NCI-H2227 treated with DMSO at 0.1 percent for 48 hours (cell line): ENCODE results near the gene PIEZO2.
"Not testable (repeated sequence)": the region's sequence is repeated elsewhere in the genome, so short reads cannot be mapped to it uniquely, and the experiment has no call there.

ENCODE experiments used
- DNase-seq: peaks from one replicate; lab custom pipeline; 2025; lab: John Stamatoyannopoulos, UW

The PIEZO2 gene

DNA sequence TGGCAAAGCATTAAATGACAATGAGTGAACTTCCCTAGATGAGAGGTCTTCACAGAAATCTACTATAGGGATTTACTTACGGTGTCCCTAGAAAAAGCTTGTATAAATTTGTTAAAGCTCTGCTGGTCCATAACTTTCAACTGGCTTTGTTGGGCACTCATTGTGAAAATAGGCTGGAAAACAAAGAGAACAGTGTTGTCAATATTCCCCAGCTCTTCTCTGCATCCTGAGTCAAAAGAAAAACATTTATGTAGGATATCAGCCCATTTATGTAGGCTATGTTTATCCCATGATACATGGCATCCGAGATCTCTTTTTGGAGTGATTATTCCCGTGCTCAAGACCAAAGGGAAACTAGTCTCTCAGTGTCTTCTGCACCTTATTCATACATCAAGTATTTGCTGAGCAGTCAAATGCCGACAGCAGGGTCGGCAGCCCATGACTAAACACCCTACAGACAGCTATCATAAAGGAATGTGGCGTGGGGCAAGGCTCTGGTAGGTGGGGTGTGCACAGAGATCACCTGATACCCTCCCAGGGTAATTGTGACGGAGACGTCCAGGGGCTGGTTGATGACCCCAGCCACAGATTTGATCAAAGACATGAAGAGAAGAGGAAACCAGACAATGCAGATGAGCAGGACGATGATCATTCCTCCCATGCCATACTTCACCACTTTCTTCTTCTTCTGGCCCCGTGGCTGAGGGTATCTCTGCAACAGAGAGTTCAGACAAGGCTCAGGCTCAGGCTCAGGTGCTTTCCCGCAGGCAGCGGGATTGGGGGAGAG lies 467.6 kb downstream of the PIEZO2 start:
- no peak for DNase-seq

DNA sequence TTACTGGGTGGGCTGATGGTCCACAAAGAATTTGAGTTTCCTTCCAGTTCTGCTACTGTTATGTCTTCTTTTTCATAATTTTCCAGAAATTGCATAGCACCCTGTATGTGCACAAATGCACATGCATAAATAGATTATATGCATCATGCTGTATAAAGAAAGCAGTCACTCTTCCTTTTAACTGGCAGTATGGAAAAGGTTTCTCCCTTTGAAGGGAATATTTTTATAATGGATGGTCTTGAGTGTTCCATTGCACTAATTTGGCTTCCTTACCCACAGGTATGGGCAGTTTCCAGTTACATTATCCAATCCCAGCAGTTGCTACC lies 469.1 kb downstream of the PIEZO2 start:
- DNase-seq = no peak

- DNase-seq = no peak
These were observed 469.7 kb downstream of the PIEZO2 start for GRCh38 chr18:10679557-10680270.

GRCh38 chr18:10671441-10671840 lies 477.9 kb downstream of the PIEZO2 start:
- DNase-seq = no peak

GRCh38 chr18:10670856-10671255 lies 478.5 kb downstream of the PIEZO2 start:
- DNase-seq = no peak

DNA sequence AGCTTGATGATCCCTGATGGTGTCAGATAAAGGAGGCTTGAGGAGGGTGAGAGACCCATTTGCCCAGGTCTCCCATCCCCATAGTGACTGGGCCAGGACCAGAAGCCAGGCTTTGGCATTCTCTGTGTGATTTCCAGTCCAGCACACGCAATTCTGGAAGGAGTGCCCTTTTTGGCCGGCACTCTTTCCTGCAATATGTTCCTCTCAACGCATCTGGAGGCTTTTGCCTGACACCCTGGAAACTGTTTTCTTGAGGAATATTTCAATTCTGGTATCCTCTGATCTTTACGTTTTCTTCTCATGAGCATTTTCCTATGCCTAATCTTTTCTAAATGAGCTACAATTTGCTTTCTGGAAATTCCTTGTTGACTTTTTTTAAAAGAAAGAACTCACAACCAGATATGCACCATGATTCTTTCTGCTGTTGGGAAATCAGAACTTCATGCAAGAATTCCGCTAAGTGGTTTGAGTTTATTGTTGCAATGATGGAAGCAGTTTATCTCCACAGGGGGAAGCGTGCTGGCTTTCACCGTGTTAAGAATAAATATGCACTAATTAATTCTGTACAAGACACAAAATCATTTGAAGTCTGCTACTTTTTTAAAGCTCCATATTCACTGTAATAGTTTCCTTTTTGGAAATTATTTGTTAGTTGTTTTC lies 479.8 kb downstream of the PIEZO2 start:
- DNase-seq = no peak

- no peak for DNase-seq
These were observed 485.6 kb downstream of the PIEZO2 start for GRCh38 chr18:10663750-10664149.

DNA sequence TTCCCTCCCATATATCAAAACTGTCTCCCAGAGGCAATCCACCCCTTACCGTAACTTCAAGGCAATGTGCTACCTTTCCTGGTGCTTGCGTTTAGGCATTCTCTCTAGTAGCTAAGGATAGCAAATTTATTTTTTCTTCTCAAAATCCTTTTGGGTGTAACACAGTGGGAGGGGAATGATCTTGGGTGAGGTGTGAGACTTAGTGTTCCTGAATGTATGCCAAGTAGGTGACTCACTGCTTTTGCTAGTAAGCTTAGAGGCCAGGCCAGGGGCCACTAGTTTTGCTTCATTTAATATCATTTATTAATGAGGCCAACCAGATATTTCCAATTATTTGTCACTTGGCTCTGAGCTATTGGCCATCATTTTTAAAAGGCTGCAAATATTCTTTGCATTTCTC lies 488.1 kb downstream of the PIEZO2 start:
- no peak for DNase-seq

DNA sequence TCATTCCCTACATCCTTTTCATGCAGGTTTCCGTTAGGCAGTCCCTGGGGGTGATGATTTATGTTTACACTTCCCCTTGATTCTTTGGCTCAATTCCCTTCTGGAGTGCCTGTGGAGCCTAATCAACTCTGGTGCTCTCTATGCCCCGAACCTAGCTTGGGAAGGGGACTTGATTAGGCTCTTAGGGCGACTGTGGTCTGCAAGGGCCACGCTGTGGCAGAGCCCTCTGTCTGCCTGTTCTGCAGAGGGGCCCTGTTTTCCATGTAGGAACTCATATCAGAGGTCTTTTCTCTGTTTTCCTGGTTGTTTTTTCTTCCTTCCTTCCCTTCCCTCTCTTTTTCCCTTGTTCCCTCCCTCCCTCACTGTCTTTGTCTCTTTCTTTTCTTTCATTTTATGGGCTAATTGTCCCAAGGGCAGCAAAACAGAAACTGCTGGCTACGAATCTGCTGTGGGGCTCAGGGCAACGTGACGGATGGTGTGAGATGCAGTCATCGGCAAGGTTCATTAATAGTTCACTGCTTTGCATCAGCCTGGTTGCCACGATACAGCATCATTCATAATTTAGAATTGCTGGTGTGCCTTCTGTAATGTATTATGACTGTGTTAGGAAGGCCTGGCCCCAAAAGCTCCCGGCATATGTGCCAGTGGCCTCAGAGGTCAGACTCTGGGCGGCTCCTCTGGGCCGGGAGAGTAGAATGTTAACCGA lies 489.0 kb downstream of the PIEZO2 start:
- DNase-seq = no peak

DNA sequence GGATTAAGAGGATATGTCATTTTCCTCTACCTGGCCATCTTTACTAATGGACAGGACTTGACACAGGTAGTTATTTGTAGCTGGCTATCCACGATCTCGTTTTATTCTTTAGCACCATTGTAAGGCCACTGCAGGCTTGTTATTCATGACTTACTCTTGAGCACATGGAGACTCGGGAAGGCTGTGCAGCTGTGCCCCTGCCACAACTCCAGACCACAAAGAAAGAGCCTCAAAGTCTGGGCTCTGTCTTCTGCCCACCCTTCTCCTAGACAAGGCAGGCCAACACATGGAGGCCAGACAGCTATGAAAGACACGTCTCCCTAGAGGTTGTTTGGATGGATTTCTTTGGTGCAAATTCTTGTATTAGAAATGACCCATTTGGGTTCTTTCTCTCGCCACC lies 489.8 kb downstream of the PIEZO2 start:
- DNase-seq = no peak

GRCh38 chr18:10659000-10659399 lies 490.4 kb downstream of the PIEZO2 start:
- no peak for DNase-seq

- DNase-seq = not testable (repeated sequence)
These were observed 505.4 kb downstream of the PIEZO2 start for GRCh38 chr18:10644003-10644402.

DNA sequence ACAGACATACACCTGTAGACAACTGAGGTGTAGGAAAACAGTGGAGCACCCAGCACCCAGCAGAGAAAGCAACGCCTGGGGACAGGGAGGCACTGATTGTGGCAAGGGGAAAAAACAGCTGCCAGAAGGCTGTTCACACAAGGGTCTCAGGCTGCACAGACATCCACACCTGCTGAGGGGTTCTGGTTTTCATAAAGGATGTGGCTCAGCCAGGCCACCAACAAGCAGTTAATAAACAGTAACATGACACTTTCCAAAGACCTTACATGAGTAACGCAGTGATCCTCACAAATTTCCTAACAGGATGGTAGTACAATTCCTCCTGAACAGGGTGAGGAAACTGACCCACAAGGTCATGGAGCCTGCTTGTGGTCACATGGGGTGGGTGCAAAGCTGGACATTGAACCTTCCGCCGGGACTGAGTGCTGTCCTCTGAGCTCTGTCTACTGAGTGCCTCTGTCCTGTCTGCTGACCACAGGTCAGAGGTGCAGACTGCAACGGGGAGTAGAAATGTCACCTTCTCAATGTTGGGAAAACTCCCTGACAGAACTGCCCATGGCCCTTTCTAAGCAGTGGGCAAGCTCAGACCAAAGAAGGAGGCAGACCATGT lies 506.3 kb downstream of the PIEZO2 start:
- not testable (repeated sequence) for DNase-seq

GRCh38 chr18:10638539-10638885 lies 510.9 kb downstream of the PIEZO2 start:
- not testable (repeated sequence) for DNase-seq

DNA sequence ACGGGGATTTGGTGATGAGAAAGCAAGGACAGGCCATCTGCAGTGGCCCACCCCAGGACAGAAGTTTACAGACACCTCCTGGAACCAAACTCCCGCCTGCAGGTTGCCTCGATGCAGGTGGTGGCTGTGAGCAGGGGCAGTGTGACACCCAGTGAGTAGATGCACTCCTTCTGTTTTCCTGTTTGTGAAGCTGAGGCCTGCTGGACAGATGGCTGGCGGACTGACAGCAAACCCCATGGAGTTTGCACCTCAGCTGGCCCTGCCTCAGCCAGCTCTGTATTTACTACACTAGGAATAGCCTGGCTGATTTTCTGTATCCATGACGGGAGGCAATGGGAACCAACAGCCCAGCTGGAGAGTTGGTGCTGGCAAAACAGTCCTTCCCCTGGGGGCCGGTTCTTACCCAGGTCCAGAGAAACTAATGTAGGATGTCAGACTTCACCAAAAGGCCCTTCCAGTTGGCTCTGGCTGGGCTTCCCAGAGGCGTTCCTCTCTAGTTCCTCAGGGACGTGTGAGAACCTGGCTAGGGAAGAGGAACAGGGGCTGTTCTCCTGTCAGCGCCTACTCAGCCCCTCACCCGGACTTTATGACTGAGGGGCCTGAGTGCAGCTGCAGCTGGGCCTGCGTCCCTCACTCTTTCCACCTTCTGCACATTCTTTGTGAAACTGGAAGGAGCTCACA lies 511.4 kb downstream of the PIEZO2 start:
- not testable (repeated sequence) for DNase-seq

- DNase-seq = not testable (repeated sequence)
These were observed 520.3 kb downstream of the PIEZO2 start for GRCh38 chr18:10629076-10629475.

- DNase-seq = not testable (repeated sequence)
These were observed 522.7 kb downstream of the PIEZO2 start for GRCh38 chr18:10626606-10627213.

DNA sequence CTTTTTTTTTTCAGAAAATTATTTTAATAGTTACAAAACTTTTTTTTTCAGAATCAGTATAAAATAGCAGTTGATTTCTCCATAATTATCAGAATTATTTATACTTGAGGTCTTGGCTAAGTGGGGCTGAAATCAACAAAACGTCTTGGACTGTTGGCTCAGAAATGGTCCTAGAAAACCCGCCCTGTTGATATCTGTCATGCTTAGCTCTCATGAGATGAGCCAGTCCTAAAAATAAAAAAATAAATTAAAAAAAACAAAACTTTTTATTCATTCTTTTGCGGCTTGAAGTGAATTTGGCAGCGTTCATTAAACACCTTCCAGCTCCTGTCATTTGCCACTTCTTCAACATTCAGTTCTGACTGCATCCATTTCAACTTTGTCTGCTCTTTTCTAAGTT lies 525.8 kb downstream of the PIEZO2 start:
- DNase-seq = not testable (repeated sequence)

GRCh38 chr18:10622982-10623381 lies 526.4 kb downstream of the PIEZO2 start:
- DNase-seq = not testable (repeated sequence)

GRCh38 chr18:10620670-10621329 lies 528.6 kb downstream of the PIEZO2 start:
- not testable (repeated sequence) for DNase-seq
